Loucy (cell line): ENCODE measurements around the gene SETX.

Experiments used
- H2AFZ ChIP-seq: fragments of 200-600 bp; sonication (generic); 2 replicates; pipeline ENCODE4 v1.6.0; 2016; ENCODE audit warnings: antibody characterized with exemption, mild to moderate bottlenecking, low read length, moderate library complexity
- H3F3A ChIP-seq: fragments of 200-600 bp; 2 replicates; pipeline ENCODE4 v1.6.0; 2016; ENCODE audit warnings: antibody characterized with exemption, low read depth, mild to moderate bottlenecking
- H3K27me3 ChIP-seq: fragments of 200-600 bp; sonication (generic); 2 replicates; pipeline ENCODE4 v1.6.1; 2014; ENCODE audit warnings: low read length, mild to moderate bottlenecking; ENCODE audit not compliant: insufficient read depth, poor library complexity, severe bottlenecking
- H3K36me3 ChIP-seq: fragments of 200-600 bp; sonication (generic); 2 replicates; pipeline ENCODE4 v1.6.1; 2016; ENCODE audit warnings: low read length; ENCODE audit not compliant: insufficient read depth
- H3K4me1 ChIP-seq: fragments of 200-600 bp; sonication (generic); 2 replicates; pipeline ENCODE4 v1.5.1; 2014; ENCODE audit warnings: low read length, mild to moderate bottlenecking; ENCODE audit not compliant: insufficient read depth, poor library complexity, severe bottlenecking
- H3K4me2 ChIP-seq: fragments of 200-600 bp; sonication (generic); 2 replicates; pipeline ENCODE4 v1.6.0; 2014; ENCODE audit warnings: antibody characterized with exemption, low read length, low read depth, mild to moderate bottlenecking; ENCODE audit not compliant: poor library complexity, severe bottlenecking
- H3K4me3 ChIP-seq: fragments of 200-600 bp; sonication (generic); 2 replicates; pipeline ENCODE4 v1.5.1; 2014; ENCODE audit warnings: low read length, mild to moderate bottlenecking, mixed read lengths; ENCODE audit not compliant: poor library complexity, severe bottlenecking
- H3K79me2 ChIP-seq: fragments of 200-600 bp; sonication (generic); 2 replicates; pipeline ENCODE4 v1.6.1; 2014; ENCODE audit warnings: low read length; ENCODE audit not compliant: insufficient read depth
- H3K9ac ChIP-seq: fragments of 200-600 bp; sonication (generic); 2 replicates; pipeline ENCODE4 v1.6.0; 2014; ENCODE audit warnings: mild to moderate bottlenecking, low read depth, low read length, moderate library complexity; ENCODE audit not compliant: poor library complexity, severe bottlenecking
- H3K9me2 ChIP-seq: fragments of 200-600 bp; sonication (generic); replicated peaks from 2 replicates; pipeline ENCODE4 v1.6.1; 2016; ENCODE audit warnings: low read depth, low read length, mixed read lengths
- H3K9me3 ChIP-seq: fragments of 200-600 bp; sonication (generic); 2 replicates; pipeline ENCODE4 v1.6.1; 2014; ENCODE audit warnings: mild to moderate bottlenecking, antibody characterized with exemption, low read length, low read depth; ENCODE audit not compliant: insufficient read depth
- H4K20me1 ChIP-seq: fragments of 200-600 bp; sonication (generic); 2 replicates; pipeline ENCODE4 v1.6.0; 2014; ENCODE audit warnings: antibody characterized with exemption, low read length, mild to moderate bottlenecking; ENCODE audit not compliant: insufficient read depth, poor library complexity, severe bottlenecking
- EZH2phosphoT487 ChIP-seq: fragments of 200-600 bp; IDR thresholded peaks from 2 replicates; pipeline ENCODE4 v1.6.1; 2018; ENCODE audit warnings: antibody characterized with exemption, mild to moderate bottlenecking, moderate library complexity, borderline replicate concordance
- TF ChIP-seq, protein P1 (sequence below): fragments of 200-600 bp; sonication (generic); conservative IDR thresholded peaks from 2 replicates; pipeline ENCODE4 v1.5.1; 2014; ENCODE audit warnings: mild to moderate bottlenecking, antibody characterized with exemption, low read length

SETX gene

GRCh38 chr9:132319421-132320110 is 35.2 kb downstream of the SETX start:
- Histone ChIP-seq H2AFZ (no peak overlapping the region), H3F3A (no peaks in the 10 kb centered on the region), H4K20me1 (peaks cover 23% of the 10 kb centered on the region), H3K4me3 (no peak overlapping the region), H3K27me3 (no peaks in the 10 kb centered on the region), H3K4me1 (peaks cover 24% of the 10 kb centered on the region), H3K79me2 (peaks cover 46% of the 10 kb centered on the region), H3K36me3 (peaks cover 19% of the 10 kb centered on the region; the same call in 1 of the 2 replicates), H3K9me3 (no peaks in the 10 kb centered on the region), H3K9ac (no peak overlapping the region), H3K4me2 (no peak overlapping the region), H3K9me2 (no peaks in the 10 kb centered on the region)
- TF ChIP-seq, protein P1, sequence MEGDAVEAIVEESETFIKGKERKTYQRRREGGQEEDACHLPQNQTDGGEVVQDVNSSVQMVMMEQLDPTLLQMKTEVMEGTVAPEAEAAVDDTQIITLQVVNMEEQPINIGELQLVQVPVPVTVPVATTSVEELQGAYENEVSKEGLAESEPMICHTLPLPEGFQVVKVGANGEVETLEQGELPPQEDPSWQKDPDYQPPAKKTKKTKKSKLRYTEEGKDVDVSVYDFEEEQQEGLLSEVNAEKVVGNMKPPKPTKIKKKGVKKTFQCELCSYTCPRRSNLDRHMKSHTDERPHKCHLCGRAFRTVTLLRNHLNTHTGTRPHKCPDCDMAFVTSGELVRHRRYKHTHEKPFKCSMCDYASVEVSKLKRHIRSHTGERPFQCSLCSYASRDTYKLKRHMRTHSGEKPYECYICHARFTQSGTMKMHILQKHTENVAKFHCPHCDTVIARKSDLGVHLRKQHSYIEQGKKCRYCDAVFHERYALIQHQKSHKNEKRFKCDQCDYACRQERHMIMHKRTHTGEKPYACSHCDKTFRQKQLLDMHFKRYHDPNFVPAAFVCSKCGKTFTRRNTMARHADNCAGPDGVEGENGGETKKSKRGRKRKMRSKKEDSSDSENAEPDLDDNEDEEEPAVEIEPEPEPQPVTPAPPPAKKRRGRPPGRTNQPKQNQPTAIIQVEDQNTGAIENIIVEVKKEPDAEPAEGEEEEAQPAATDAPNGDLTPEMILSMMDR, result no peak
- TF ChIP-seq EZH2phosphoT487, result no peak

DNA sequence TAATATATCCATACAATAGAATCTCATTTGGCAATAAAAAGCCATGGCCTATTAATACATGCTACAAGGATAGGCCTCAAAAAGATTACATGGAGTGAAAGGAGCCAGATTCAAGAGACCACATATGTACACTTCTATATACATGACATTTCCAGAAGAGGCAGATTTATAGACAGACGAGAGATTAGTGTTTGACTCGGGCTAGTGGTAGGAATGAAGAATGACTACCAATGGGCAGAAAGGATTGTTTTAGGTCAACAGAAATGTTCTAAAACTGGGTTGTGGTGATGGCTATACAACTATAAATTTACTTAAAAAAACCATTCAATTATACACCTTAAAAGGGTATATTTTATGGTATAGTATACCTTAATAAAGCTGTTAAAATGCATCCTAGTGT is 41.9 kb downstream of the SETX start:
- Histone ChIP-seq H3K27me3 (no peaks in the 10 kb centered on the region), H3K79me2 (peaks cover 24% of the 10 kb centered on the region; the same call in 1 of the 2 replicates), H3K9ac (no peak overlapping the region), H3K9me3 (no peaks in the 10 kb centered on the region), H3K4me1 (no peaks in the 10 kb centered on the region), H3K9me2 (no peaks in the 10 kb centered on the region), H2AFZ (no peak overlapping the region), H3K36me3 (peaks cover 55% of the 10 kb centered on the region), H3F3A (no peaks in the 10 kb centered on the region; the same call in 1 of the 2 replicates), H3K4me3 (no peak overlapping the region), H4K20me1 (peaks cover 6% of the 10 kb centered on the region), H3K4me2 (no peak overlapping the region)
- TF ChIP-seq, protein P1, result no peak
- TF ChIP-seq EZH2phosphoT487, result no peak

GRCh38 chr9:132312426-132312825 is 42.4 kb downstream of the SETX start:
- H3K9ac ChIP-seq, result no peak overlapping the region
- H3K4me2 ChIP-seq, result no peak overlapping the region
- peaks cover 58% of the 10 kb centered on the region for H3K36me3 ChIP-seq
- peaks cover 25% of the 10 kb centered on the region; the same call in 1 of the 2 replicates for H3K79me2 ChIP-seq
- no peaks in the 10 kb centered on the region; the same call in 1 of the 2 replicates for H3F3A ChIP-seq
- no peaks in the 10 kb centered on the region for H3K27me3 ChIP-seq
- peaks cover 6% of the 10 kb centered on the region for H4K20me1 ChIP-seq
- no peak for TF ChIP-seq EZH2phosphoT487
- TF ChIP-seq, protein P1, result no peak
- no peaks in the 10 kb centered on the region for H3K4me1 ChIP-seq
- no peak overlapping the region for H3K4me3 ChIP-seq
- no peaks in the 10 kb centered on the region for H3K9me3 ChIP-seq
- no peaks in the 10 kb centered on the region for H3K9me2 ChIP-seq
- H2AFZ ChIP-seq, result no peak overlapping the region
